Caco-2 (cell line): ENCODE data around the gene FAM151A. TPM values are rescaled to one million over a fixed set of nuclear protein-coding genes. Genes with fewer than 3 reads are reported as not detected.
"Not testable (repeated sequence)": the region's sequence is repeated elsewhere in the genome, so short reads cannot be mapped to it uniquely, and the experiment has no call there.

Experiments used
- BruUV-seq: library from RNA; stranded (reverse); fragments of 400-500 nt; replicated peaks from 2 replicates; lab custom pipeline; 2021; lab: Mats Ljungman, UMichigan
- CTCF ChIA-PET: fragments of 300-600 bp; sonication (Branson Sonifier 250); formaldehyde crosslinking; loops from one replicate; lab custom pipeline; 2022; ENCODE audit warnings: antibody characterized with exemption; lab: Charles Lee
- POLR2A ChIA-PET: fragments of 300-600 bp; sonication (Branson Sonifier 250); formaldehyde crosslinking; loops from one replicate; lab custom pipeline; 2022; ENCODE audit warnings: antibody characterized with exemption; lab: Charles Lee
- DNase-seq, 2 experiments: peaks; one replicate each; pipeline versions ENCODE4 v3.0.0 to v3.0.0-alpha.2; 2020 to 2022
- H3K27me3 ChIP-seq: replicated peaks from 2 replicates; pipeline ENCODE4 v1.6.0; 2011; ENCODE audit warnings: low read length; ENCODE audit not compliant: control insufficient read depth, insufficient read depth
- H3K36me3 ChIP-seq: 2 replicates; pipeline ENCODE4 v1.5.1; 2011; ENCODE audit warnings: low read length; ENCODE audit not compliant: control insufficient read depth, insufficient read depth
- H3K4me1 ChIP-seq: fragments of 250-450 bp; sonication (Bioruptor Pico); 2 replicates; pipeline ENCODE4 v1.5.1; 2020; ENCODE audit warnings: mild to moderate bottlenecking
- H3K4me3 ChIP-seq: 2 replicates; pipeline ENCODE4 v1.5.1; 2011; ENCODE audit warnings: low read depth, mild to moderate bottlenecking, control low read depth, low read length
- H3K9me3 ChIP-seq: fragments of 250-450 bp; sonication (Bioruptor Pico); 2 replicates; pipeline ENCODE4 v1.5.1; 2020; ENCODE audit warnings: mild to moderate bottlenecking, moderate library complexity
- H3K27ac Mint-ChIP-seq: one replicate; pipeline ENCODE4 v1.8.0; 2022; ENCODE audit warnings: mixed read lengths; ENCODE audit not compliant: unreplicated experiment
- H3K27me3 Mint-ChIP-seq: one replicate; pipeline ENCODE4 v1.8.0; 2022; ENCODE audit warnings: mixed read lengths; ENCODE audit not compliant: insufficient read depth, unreplicated experiment
- H3K36me3 Mint-ChIP-seq: one replicate; pipeline ENCODE4 v1.8.0; 2022; ENCODE audit warnings: mild to moderate bottlenecking, mixed read lengths; ENCODE audit not compliant: insufficient read depth, unreplicated experiment
- H3K4me1 Mint-ChIP-seq: one replicate; pipeline ENCODE4 v1.8.0; 2022; ENCODE audit warnings: low read depth, mixed read lengths; ENCODE audit not compliant: unreplicated experiment
- H3K4me3 Mint-ChIP-seq: one replicate; pipeline ENCODE4 v1.8.0; 2022; ENCODE audit warnings: mild to moderate bottlenecking, moderate library complexity, mixed read lengths; ENCODE audit not compliant: unreplicated experiment
- H3K9me3 Mint-ChIP-seq: one replicate; pipeline ENCODE4 v1.8.0; 2022; ENCODE audit warnings: mixed read lengths; ENCODE audit not compliant: unreplicated experiment
- intact Hi-C: fragments of 100-400 bp; cut with micrococcal nuclease; formaldehyde crosslinking; loops from one replicate; pipeline ENCODE4 v1.10.0; 2022; ENCODE audit not compliant: unreplicated experiment
- total RNA-seq: library from RNA; stranded (reverse); gene quantifications from 2 replicates; pipeline ENCODE4 v1.2.3, GENCODE V29; 2022
- TF ChIP-seq, protein P1 (sequence below), 2 experiments: fragments of 200-600 bp in 1 of 2; IDR thresholded peaks; 1 replicate in 1 of 2; 2 replicates in 1 of 2; pipeline versions ENCODE4 v1.5.1 to v1.8.0; 2011 to 2022; ENCODE audit warnings: antibody characterized with exemption in 1 of 2, control low read depth in 1 of 2, inconsistent platforms in 1 of 2, low read depth in 1 of 2, low read length in 1 of 2, mild to moderate bottlenecking in 1 of 2, moderate library complexity in 1 of 2; ENCODE audit not compliant: insufficient read depth in 1 of 2, severe bottlenecking in 1 of 2, unreplicated experiment in 1 of 2

FAM151A gene
- total RNA-seq, 1 experiment from 2014 or later, result 22.3 TPM

DNA sequence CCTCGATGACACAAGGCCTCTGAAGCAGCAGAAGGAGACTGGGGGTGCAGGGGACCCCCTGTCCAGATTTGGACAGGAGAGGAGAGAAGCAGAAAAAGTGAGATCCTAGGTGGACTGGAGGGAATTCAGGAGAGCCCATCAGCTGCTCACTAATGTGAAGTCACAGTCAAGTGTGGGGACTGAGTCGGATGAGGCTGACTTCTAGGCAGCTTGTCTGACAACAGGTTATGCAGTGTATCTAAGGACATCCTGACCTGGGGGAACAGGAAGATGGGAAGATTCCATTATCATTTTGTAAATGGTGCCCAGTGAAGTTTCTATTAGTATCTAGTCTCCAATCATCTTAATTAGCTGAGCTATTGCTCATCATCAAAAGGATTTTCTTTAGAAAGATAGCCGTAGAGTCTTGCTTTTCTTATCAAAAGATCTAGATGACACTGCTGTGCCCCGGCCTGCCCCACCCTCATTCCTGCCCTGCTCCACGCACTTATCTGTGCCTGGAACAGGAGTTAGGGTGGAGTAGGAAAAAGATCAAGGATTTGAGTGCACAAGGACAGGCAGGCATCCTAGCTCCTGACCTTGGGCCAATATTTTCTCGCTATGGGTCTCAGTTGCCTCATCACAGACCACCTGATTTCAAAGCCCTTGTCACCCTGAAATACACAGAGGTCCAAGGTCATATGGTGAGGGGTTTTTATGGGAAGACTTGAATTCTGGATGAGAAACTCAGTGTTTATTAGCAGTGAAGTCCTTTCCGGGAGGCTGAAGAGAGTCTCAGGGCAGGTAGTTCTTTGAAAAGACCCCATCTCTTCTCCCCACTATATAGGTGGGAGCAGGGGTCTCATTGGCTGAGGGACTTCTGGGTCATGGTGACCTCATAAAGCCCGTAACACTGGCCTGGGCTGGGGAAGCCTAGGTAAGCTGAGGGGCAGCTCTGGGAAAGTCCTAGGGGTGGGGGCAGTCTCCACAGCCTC, 17.8 kb upstream of the FAM151A start, which contains the start of gene MROH7:
Gene MROH7, plus strand, starts transcription at position 924 of the 974 bp plus-strand sequence. CDS start 11,141 bp downstream, outside the sequence.
- intact Hi-C loops, result loop anchor here (10.0 kb wide), 1 partner anchor 66 kb away; no protein-coding TSS in a partner anchor
- Histone ChIP-seq H3K9me3 (0 out of 2 replicates have a peak, but pooled peaks cover 3% of the 10 kb centered on the region), H3K4me3 (no peak within 1 kb of the TSS), H3K27me3 (no peaks in the 10 kb centered on the region), H3K36me3 (no peaks in the 10 kb centered on the region), H3K4me1 (peaks cover 17% of the 10 kb centered on the region)
- Mint-ChIP-seq H3K36me3 (peaks cover 4% of the 10 kb centered on the region), H3K4me1 (peaks cover 21% of the 10 kb centered on the region), H3K27ac (no peak within 1 kb of the TSS), H3K9me3 (peaks cover 11% of the 10 kb centered on the region), H3K4me3 (no peak within 1 kb of the TSS), H3K27me3 (no peaks in the 10 kb centered on the region)
- no TSS peak for BruUV-seq
- ChIA-PET POLR2A (interaction anchor here (0.6 kb wide), 1 partner anchor 36 kb away, joined by 3 read pairs; no protein-coding TSS in a partner anchor), CTCF (interaction anchor here (0.5 kb wide), 1 partner anchor 13 kb away, joined by 3 read pairs; no protein-coding TSS in a partner anchor)
- TF ChIP-seq, protein P1, sequence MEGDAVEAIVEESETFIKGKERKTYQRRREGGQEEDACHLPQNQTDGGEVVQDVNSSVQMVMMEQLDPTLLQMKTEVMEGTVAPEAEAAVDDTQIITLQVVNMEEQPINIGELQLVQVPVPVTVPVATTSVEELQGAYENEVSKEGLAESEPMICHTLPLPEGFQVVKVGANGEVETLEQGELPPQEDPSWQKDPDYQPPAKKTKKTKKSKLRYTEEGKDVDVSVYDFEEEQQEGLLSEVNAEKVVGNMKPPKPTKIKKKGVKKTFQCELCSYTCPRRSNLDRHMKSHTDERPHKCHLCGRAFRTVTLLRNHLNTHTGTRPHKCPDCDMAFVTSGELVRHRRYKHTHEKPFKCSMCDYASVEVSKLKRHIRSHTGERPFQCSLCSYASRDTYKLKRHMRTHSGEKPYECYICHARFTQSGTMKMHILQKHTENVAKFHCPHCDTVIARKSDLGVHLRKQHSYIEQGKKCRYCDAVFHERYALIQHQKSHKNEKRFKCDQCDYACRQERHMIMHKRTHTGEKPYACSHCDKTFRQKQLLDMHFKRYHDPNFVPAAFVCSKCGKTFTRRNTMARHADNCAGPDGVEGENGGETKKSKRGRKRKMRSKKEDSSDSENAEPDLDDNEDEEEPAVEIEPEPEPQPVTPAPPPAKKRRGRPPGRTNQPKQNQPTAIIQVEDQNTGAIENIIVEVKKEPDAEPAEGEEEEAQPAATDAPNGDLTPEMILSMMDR (IDR thresholded peaks at IDR 0.05; ENCODE audit: insufficient read depth in 1 of 2, low read depth in 1 of 2, low read length in 1 of 2, severe bottlenecking in 1 of 2, unreplicated experiment in 1 of 2), result no peak
- peak; percentile 27 to 68 for DNase-seq

DNA sequence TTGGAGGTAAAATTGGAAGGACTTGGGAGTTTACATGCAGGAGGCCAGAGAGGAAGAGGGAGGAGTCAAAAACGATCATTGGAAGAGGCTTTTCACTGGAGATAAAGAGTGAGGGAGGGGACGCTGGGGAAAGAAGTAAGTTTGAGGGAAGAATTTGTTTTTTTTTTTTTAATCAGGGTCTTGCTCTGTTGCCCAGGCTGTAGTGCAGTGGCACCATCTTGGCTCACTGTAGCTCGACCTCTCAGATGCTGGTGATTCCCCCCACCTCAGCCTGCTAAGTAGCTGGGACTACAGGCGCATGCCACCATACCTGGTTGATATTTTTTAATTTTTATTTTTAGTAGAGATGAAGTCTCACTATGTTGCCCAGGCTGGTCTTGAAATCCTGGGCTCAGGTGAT, 17.0 kb upstream of the FAM151A start:
- no peak overlapping the region for H3K4me3 ChIP-seq
- Mint-ChIP-seq H3K4me3 (no peak overlapping the region), H3K27me3 (no peaks in the 10 kb centered on the region), H3K9me3 (peaks cover 11% of the 10 kb centered on the region), H3K36me3 (peaks cover 4% of the 10 kb centered on the region), H3K4me1 (peaks cover 21% of the 10 kb centered on the region), H3K27ac (peak overlapping the region; percentile 11)
- no peaks in the 10 kb centered on the region for H3K27me3 ChIP-seq
- 0 out of 2 replicates have a peak, but pooled peaks cover 3% of the 10 kb centered on the region for H3K9me3 ChIP-seq
- no peak for DNase-seq
- CTCF ChIA-PET, result interaction anchor here (0.5 kb wide), 1 partner anchor 12 kb away, joined by 3 read pairs; no protein-coding TSS in a partner anchor
- POLR2A ChIA-PET, result interaction anchor here (0.6 kb wide), 1 partner anchor 35 kb away, joined by 3 read pairs; no protein-coding TSS in a partner anchor
- intact Hi-C loops, result loop anchor here (10.0 kb wide), 1 partner anchor 66 kb away; no protein-coding TSS in a partner anchor
- peaks cover 17% of the 10 kb centered on the region for H3K4me1 ChIP-seq
- TF ChIP-seq, protein P1 (IDR thresholded peaks at IDR 0.05; ENCODE audit: insufficient read depth in 1 of 2, low read depth in 1 of 2, low read length in 1 of 2, severe bottlenecking in 1 of 2, unreplicated experiment in 1 of 2), result no peak
- no peaks in the 10 kb centered on the region for H3K36me3 ChIP-seq
- BruUV-seq, result no TSS peak

DNA sequence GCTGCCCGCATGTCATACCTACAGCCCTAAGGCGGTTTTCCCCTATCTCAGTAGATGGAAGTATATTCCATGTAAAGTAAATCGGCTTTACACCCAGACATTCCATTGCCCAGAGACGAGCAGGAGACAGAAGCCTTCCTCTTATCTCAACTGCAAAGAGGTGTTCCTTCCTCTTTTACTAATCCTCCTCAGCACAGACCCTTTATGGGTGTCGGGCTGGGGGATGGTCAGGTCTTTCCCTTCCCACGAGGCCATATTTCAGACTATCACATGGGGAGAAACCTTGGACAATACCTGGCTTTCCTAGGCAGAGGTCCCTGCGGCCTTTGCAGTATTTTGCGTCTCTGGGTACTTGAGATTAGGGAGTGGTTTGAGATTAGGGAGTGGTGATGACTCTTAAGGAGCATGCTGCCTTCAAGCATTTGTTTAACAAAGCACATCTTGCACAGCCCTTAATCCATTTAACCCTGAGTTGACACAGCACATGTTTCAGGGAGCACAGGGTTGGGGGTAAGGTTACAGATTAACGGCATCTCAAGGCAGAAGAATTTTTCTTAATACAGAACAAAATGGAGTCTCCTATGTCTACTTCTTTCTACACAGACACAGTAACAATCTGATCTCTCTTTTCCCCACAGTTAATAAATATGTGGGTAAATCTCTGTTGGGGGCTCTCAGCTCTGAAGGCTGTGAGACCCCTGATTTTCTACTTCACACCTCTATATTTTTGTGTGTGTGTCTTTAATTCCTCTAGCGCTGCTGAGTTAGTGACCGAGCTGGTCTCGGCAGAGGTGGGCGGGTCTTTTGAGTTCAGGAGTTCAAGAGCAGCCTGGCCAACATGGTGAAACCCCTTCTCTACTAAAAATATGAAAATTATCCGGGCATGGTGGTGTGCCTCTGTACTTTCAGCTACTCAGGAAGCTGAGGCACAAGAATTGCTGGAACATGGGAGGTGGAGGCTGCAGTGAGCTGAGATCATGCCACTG, 13.4 kb upstream of the FAM151A start:
- CTCF ChIA-PET, H3K9me3 ChIP-seq, H3K36me3 ChIP-seq, BruUV-seq, H3K4me3 ChIP-seq, H3K4me3 Mint-ChIP-seq, H3K27me3 Mint-ChIP-seq, H3K27ac Mint-ChIP-seq, POLR2A ChIA-PET, H3K9me3 Mint-ChIP-seq, H3K27me3 ChIP-seq, DNase-seq, intact Hi-C loops, H3K36me3 Mint-ChIP-seq: not testable (repeated sequence)
- peaks cover 13% of the 10 kb centered on the region for H3K4me1 ChIP-seq
- H3K4me1 Mint-ChIP-seq, result peaks cover 21% of the 10 kb centered on the region

DNA sequence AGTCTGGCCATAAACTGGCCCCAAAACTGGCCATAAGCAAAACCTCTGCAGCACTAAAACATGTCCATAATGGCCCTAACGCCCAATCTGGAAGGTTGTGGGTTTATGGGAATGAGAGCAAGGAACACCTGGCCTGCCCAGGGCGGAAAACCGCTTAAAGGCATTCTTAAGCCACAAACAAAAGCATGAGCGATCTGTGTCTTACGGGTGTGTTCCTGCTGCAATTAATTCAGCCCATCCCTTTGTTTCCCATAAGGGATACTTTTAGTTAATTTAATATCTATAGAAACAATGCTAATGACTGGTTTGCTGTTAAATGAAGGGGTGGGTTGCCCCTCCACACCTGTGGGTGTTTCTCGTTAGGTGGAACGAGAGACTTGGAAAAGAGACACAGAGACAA, 12.5 kb upstream of the FAM151A start:
- H3K4me3 Mint-ChIP-seq, BruUV-seq, H3K9me3 Mint-ChIP-seq, H3K4me1 ChIP-seq, H3K36me3 ChIP-seq, DNase-seq, CTCF ChIA-PET, H3K36me3 Mint-ChIP-seq, H3K4me3 ChIP-seq, H3K27me3 ChIP-seq, H3K27me3 Mint-ChIP-seq, POLR2A ChIA-PET, H3K9me3 ChIP-seq, intact Hi-C loops, H3K27ac Mint-ChIP-seq: not testable (repeated sequence)
- H3K4me1 Mint-ChIP-seq, result peaks cover 18% of the 10 kb centered on the region
